Tibial nerve (tissue), 4 donors: Measurements from ENCODE around the gene NPW. TPM values are rescaled to one million over a fixed set of nuclear protein-coding genes. Genes with fewer than 3 reads are reported as not detected.

Source experiments
- DNase-seq, 2 donors: peaks; one replicate each; pipeline ENCODE4 v3.0.0-alpha.2; 2019; ENCODE audit warnings: low spot score in 2 of 2
- H3K27ac ChIP-seq, 4 donors: fragments of 200-600 bp; sonication (generic) in 3 of 4; one replicate each; pipeline ENCODE4 v1.5.1; 2017 to 2019; ENCODE audit warnings: mild to moderate bottlenecking in 1 of 4
- H3K27me3 ChIP-seq, 2 donors: fragments of 200-600 bp; sonication (generic) in 1 of 2; one replicate each; pipeline versions ENCODE4 v1.5.1 to v1.6.0; 2017 to 2019
- H3K36me3 ChIP-seq, 3 donors: fragments of 200-600 bp; sonication (generic); one replicate each; pipeline ENCODE4 v1.5.1; 2018 to 2019
- H3K4me1 ChIP-seq, 4 donors: fragments of 200-600 bp; sonication (generic) in 3 of 4; one replicate each; pipeline ENCODE4 v1.5.1; 2017 to 2019
- H3K4me3 ChIP-seq, 4 donors: fragments of 200-600 bp; sonication (generic) in 3 of 4; one replicate each; pipeline ENCODE4 v1.5.1; 2017 to 2019; ENCODE audit warnings: mild to moderate bottlenecking in 1 of 4, moderate library complexity in 1 of 4
- H3K9me3 ChIP-seq, 4 donors: fragments of 200-600 bp; sonication (generic) in 3 of 4; one replicate each; pipeline ENCODE4 v1.5.1; 2017 to 2019
- EP300 ChIP-seq, 2 donors: sonication (generic); formaldehyde crosslinking; IDR thresholded peaks; one replicate each; pipeline ENCODE4 v1.6.1; 2017; ENCODE audit warnings: antibody characterized with exemption in 2 of 2, mild to moderate bottlenecking in 1 of 2
- POLR2A ChIP-seq, 2 donors: fragments of 450-650 bp; IDR thresholded peaks; one replicate each; pipeline ENCODE4 v1.6.1; 2017; ENCODE audit warnings: antibody characterized with exemption in 2 of 2, mild to moderate bottlenecking in 2 of 2, moderate library complexity in 2 of 2
- WGBS, 2 donors: methylation state at CpG; one replicate each; pipeline ENCODE4 v1.1.5; 2018; 5-methylcytosine and 5-hydroxymethylcytosine counted together
- total RNA-seq, 4 donors: library from RNA; depleted of rRNA; stranded (reverse); fragments of >200 nt; gene quantifications; one replicate each; pipeline ENCODE4 v1.1.0, GENCODE V29; 2016
- TF ChIP-seq, protein P1 (sequence below), 5 experiments: fragments of 200-600 bp in 3 of 5; fragments of 450-650 bp in 2 of 5; sonication (generic) in 3 of 5; IDR thresholded peaks; one replicate each; pipeline ENCODE4 v1.5.1; 2016 to 2019; ENCODE audit warnings: antibody characterized with exemption in 5 of 5, mild to moderate bottlenecking in 3 of 5, moderate library complexity in 2 of 5

Gene NPW
- total RNA-seq, 4 donors from 2014 or later = 3.0 to 3.1 TPM; not detected in 2

- 78 to 88% methylated on average over 5 to 11 of the region's 11 CpGs for WGBS, 2 donors
- Histone ChIP-seq H3K4me3 (no peak overlapping the region), H3K9me3 (no peaks in the 10 kb centered on the region), H3K36me3 (peaks cover 0 to 29% (median 0%) of the 10 kb centered on the region in 3 donors), H3K4me1 (peaks cover 0 to 81% (median 45%) of the 10 kb centered on the region in 4 donors), H3K27ac (peak overlapping the region in 1 of 4 donors; percentile 47), H3K27me3 (no peaks in the 10 kb centered on the region)
- TF ChIP-seq, protein P1, sequence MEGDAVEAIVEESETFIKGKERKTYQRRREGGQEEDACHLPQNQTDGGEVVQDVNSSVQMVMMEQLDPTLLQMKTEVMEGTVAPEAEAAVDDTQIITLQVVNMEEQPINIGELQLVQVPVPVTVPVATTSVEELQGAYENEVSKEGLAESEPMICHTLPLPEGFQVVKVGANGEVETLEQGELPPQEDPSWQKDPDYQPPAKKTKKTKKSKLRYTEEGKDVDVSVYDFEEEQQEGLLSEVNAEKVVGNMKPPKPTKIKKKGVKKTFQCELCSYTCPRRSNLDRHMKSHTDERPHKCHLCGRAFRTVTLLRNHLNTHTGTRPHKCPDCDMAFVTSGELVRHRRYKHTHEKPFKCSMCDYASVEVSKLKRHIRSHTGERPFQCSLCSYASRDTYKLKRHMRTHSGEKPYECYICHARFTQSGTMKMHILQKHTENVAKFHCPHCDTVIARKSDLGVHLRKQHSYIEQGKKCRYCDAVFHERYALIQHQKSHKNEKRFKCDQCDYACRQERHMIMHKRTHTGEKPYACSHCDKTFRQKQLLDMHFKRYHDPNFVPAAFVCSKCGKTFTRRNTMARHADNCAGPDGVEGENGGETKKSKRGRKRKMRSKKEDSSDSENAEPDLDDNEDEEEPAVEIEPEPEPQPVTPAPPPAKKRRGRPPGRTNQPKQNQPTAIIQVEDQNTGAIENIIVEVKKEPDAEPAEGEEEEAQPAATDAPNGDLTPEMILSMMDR (IDR thresholded peaks at IDR 0.05) = no peak
- no peak for TF ChIP-seq EP300 (IDR thresholded peaks at IDR 0.05)
- TF ChIP-seq POLR2A (IDR thresholded peaks at IDR 0.05) = no peak
- DNase-seq = no peak
These were observed 23.5 kb downstream of the NPW start for GRCh38 chr16:2042986-2043666.

DNA sequence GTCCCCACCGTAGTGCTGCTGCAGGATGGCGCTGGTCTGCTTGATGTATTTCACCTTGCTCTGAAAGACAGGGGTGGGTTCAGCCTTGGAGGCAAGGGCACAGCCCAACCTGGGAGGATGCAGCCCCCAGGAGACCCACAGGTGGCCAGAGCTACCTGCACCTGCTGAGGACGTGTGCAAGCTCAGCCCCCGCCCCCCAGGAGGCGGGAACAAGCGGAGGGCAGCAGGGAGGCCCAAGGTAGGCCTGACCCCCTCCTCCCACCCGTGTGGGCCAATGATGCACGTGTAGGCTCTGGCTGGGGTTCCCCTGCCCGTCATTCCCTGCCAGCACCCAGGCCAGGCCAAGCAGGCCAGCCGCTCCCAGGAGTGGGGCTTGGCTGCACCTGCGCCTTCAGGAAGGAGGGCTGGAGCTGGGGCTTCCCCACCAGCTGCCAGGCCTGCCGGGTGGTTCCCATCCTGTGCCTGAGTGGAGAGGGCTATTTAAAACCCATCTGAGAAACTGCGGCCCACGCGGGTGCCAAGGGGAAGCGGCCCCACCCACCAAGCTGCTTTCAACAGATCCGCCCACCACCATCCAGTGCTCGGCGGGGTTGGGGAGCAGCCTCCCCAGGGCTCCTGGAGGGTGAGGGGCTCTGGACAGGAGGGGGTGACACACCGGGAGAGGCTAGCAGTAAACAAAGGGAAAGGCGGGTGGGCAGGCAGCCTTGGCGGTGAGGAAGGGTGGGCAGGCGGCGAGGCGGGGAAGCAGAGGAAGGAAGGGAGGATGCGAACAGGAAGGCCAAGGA lies 24.3 kb downstream of the NPW start:
- no peaks in the 10 kb centered on the region for H3K9me3 ChIP-seq
- no peak for DNase-seq
- WGBS, 2 donors = 56% methylated on average over 20 to 23 of the region's 26 CpGs
- H3K4me3 ChIP-seq = no peak overlapping the region
- TF ChIP-seq EP300 (IDR thresholded peaks at IDR 0.05) (no peak), POLR2A (IDR thresholded peaks at IDR 0.05) (no peak)
- TF ChIP-seq, protein P1 (IDR thresholded peaks at IDR 0.05) = no peak
- peaks cover 0 to 79% (median 45%) of the 10 kb centered on the region in 4 donors for H3K4me1 ChIP-seq
- H3K27me3 ChIP-seq = no peaks in the 10 kb centered on the region
- H3K27ac ChIP-seq = peak overlapping the region in 2 of 4 donors; percentile 17 to 47
- H3K36me3 ChIP-seq = peaks cover 0 to 29% (median 0%) of the 10 kb centered on the region in 3 donors

DNA sequence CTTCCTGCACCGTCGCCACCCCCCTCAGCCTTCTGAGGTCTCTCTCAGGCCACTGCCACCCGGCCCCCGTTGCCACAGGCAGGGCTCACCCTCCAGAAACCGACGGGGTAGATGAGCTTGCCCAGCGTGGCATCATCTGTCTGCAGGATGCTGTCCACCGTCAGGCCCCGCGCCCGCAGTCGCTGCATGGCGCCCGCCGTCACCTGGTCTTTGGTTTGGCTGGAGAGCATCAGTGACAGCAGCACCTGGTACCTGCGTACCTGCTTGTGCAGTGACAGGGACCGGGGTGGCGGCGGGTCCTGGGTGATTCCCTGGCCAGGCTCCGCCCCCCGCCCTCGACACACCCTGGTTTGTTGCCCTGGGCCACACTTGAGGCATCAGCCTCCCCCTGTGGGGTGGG lies 25.0 kb downstream of the NPW start:
- TF ChIP-seq POLR2A (IDR thresholded peaks at IDR 0.05) = no peak
- TF ChIP-seq EP300 (IDR thresholded peaks at IDR 0.05) = no peak
- TF ChIP-seq, protein P1 (IDR thresholded peaks at IDR 0.05) = no peak
- no peak for DNase-seq
- H3K27me3 ChIP-seq = no peaks in the 10 kb centered on the region
- 88 to 90% methylated on average over 15 to 22 of the region's 22 CpGs for WGBS, 2 donors
- peaks cover 0 to 29% (median 0%) of the 10 kb centered on the region in 3 donors for H3K36me3 ChIP-seq
- no peak overlapping the region for H3K4me3 ChIP-seq
- no peaks in the 10 kb centered on the region for H3K9me3 ChIP-seq
- peaks cover 0 to 79% (median 43%) of the 10 kb centered on the region in 4 donors for H3K4me1 ChIP-seq
- peak overlapping the region in 1 of 4 donors; percentile 47 for H3K27ac ChIP-seq

DNA sequence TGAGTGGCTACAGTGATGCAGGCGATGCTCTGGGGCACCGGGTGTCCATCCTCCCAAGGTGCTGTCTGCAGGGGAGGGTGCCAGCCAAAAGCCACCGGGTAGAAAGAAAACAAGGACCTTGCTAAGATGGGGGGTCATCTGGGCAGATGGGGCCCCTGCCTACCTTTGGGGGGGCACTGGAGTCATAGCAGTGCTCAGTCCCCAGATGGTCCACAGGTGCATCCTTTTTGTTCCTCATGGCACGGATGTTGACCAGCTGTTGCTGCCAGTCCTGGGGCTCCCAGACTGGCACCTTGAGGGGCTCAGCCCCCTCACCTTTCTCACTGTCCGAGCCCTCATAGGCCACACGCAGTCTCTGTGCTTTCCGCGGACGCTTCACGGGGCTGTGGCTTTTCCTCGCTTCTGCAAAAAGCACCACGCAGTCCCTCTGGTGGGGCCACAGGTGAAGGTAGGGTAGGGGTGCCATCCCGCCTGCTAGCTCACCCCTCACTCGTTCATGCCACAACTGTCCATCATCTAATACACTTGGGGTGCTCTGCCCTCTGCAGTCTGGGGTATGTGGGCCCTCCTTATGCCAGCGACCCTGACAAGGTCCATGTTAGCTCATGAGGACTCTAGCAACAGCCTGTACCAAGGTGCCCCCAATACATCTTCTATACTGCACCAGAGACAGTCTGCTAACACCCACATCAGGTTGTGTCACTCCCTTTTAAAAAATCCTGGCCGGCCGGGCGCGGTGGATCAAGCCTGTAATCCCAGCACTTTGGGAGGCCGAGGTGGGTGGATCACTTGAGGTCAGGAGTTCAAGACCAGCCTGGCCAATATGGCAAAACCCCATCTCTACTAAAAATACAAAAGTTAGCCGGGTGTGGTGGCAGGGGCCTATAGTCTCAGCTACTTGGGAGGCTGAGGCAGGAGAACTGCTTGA lies 26.6 kb downstream of the NPW start:
- Histone ChIP-seq H3K27ac (peak overlapping the region in 2 of 4 donors; percentile 69 to 90), H3K4me3 (peak overlapping the region in 3 of 4 donors; percentile 71 to 91 (median 86)), H3K27me3 (no peaks in the 10 kb centered on the region), H3K4me1 (peaks cover 0 to 63% (median 33%) of the 10 kb centered on the region in 4 donors), H3K36me3 (peaks cover 0 to 36% (median 0%) of the 10 kb centered on the region in 3 donors), H3K9me3 (no peaks in the 10 kb centered on the region)
- no peak for DNase-seq
- 83 to 84% methylated on average over 21 of the region's 21 CpGs for WGBS, 2 donors
- TF ChIP-seq POLR2A (IDR thresholded peaks at IDR 0.05) = no peak
- TF ChIP-seq EP300 (IDR thresholded peaks at IDR 0.05) = no peak
- TF ChIP-seq, protein P1 (IDR thresholded peaks at IDR 0.05) = no peak
